Muscle of arm (tissue), 12 donors: Measurements from ENCODE around the gene DLGAP4. TPM values are rescaled to one million over a fixed set of nuclear protein-coding genes. Genes with fewer than 3 reads are reported as not detected.

Experiments
- DNase-seq: peaks from one replicate; pipeline ENCODE4 v3.0.0-alpha.2; 2013
- polyA plus RNA-seq, 12 donors: library from polyadenylated mRNA; unstranded; fragments of 120-200 nt; gene quantifications; one replicate each; pipeline ENCODE4 v1.2.1, GENCODE V29; 2013; ENCODE audit not compliant: insufficient read length in 12 of 12

DLGAP4 gene
- polyA plus RNA-seq, 12 donors: 43.9 to 79.6 (median 48.3) TPM; not detected in 1

GRCh38 chr20:36350439-36350838 is 44.3 kb downstream of the DLGAP4 start:
- DNase-seq: no peak

DNA sequence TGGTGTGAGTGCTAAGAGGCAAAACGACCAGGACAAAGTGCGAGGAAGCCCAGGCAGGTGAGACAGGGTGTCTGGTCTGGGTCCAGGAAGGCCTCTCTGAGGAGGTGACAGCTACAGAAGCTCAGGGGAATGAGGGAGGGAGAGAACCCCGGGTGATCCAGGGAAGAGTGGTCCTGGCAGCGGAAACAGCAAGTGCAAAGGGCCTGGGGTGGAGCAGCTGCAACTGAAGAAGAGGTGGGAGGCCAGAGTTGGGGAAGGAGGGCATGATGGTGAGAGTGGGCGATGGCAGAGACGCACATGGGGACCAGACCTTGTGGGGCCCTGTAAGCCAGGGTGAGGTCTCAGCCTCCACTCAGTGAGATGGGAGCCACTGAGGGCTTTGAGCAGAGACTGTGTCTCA is 45.8 kb downstream of the DLGAP4 start:
- DNase-seq: no peak

- no peak for DNase-seq
Measured at GRCh38 chr20:36352843-36353553, 46.9 kb downstream of the DLGAP4 start.

GRCh38 chr20:36353740-36354139 is 47.6 kb downstream of the DLGAP4 start:
- DNase-seq: no peak

- DNase-seq: no peak
Measured at GRCh38 chr20:36355469-36356171, 49.5 kb downstream of the DLGAP4 start.

DNA sequence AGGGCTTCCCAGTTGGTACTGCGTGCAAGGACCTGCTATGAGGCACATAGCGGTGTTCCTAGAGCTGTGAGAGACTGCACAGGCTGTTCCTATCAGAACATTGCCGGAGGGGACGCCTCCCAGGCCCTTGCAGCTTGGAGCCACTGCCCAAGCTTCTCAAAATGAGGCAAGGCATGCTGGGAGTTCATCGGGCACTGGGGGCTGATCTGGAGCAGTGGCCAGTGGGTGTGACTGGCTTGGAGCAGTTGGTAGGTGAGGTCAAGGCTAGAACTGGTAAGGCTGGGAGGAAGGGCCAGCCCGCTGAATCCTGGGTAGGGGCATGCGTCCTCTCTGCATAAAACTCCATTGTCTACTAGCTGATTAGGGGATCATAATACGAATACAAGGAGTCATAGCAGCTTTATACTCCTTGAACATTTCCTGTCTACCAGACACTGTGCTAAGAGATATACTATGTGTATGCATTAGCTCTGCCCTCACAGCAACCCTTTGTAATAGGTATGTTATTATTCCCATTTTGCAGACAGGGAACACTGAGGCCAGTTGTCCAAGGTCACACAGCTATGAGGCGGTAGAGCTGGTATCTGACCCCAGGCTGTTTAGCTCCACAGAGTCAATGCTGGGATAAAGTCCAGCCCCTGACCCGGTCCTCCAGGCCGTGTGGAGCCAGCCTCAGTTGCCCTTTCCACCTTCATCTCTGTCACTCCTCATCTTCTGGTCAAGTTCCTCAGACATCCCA is 53.7 kb downstream of the DLGAP4 start:
- DNase-seq: no peak

- DNase-seq: no peak
Measured at GRCh38 chr20:36360429-36360828, 54.3 kb downstream of the DLGAP4 start.

DNA sequence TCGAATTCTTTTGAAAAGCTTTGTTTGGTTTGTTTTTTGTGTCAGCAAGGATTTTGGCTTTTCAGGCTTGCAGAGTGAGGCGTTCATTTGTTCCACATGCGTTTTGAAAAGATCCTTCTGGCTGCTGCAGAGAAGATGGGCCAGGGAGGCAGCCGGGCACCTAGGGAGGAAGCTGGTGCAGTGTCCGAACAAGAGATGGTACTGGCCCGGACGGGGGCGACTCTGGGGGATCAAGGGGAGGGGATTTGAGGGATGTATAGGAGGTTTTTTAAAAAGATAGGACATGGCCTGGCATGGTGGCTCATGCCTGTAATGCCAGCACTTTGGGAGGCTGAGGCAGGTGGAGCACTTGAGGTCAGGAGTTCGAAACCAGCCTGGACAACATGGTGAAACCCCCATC is 55.3 kb downstream of the DLGAP4 start:
- no peak for DNase-seq

DNA sequence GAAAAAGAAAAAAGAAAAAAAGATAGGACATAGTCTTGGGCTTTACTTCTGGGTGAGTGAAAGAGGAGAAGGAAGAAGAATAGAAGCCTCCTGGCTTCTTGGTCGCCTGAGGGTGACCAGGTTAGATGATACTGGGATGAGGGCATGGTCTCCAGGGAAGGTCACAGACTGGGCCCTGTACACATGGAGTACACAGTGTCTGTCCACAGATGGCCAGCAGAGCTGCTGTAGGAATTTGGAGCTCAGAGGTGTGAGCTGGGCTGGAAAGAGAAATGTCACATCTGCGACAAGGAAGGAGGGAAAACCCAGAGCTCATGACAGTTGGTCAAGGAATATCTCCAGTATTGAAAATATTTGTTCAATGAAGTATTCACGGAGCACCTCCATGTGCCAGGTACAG is 56.1 kb downstream of the DLGAP4 start:
- DNase-seq: no peak

- DNase-seq: no peak
Measured at GRCh38 chr20:36362978-36363713, 57.0 kb downstream of the DLGAP4 start.

DNA sequence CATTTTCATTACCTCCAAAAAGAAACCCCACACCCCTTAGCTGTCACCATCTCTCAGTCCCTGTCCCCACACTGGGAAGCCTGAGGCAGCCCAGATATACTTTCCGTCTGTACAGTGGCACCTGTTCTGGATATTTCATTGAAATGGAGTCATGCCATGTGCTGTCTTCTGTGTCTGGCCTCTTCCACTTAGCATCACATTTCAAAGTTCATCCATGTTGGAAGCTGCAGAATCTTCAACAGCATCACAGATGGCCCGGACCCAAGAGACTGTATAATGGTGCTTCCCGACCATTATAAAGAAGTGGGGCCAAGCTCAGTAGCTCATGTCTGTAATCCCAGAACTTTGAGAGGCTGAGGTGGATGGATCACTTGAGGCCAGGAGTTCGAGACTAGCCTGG is 58.4 kb downstream of the DLGAP4 start:
- peak; percentile 4 for DNase-seq

DNA sequence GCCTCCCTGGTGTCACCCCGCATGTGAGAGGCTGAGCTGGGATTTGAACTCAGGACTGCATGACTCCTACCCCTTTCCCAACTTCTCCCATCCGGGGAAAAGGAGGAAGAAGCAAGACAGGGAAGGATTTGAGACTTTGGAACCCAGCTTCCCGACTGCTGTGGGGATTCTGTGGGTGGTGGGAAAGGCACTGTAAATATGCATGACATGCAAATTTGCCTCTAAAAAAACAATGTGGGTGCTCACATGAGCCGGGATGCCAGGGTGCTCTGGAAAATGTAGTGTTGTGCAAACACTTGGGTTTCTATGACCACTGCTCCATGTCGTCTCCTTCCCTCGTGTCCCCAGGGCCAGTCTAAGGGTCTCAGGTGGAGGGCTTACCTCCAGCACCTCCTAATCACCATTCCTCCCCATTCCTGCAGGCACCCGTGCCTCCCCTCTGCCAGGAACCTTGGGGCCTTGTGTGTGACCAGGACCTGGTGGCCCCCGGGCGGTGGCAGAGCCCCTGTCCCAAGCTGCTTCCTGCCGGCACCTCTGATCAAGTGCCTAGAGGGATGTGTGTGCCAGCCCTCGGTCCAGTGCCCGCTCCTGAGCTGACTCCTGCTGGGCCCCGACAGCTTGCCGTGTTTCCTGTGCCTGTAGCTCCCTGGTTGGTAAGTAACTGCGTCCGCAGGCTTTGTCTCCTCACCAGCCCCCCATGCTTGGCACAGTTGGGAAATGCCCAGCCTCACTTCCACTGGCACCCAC is 60.7 kb downstream of the DLGAP4 start:
- DNase-seq: no peak

GRCh38 chr20:36367370-36367745 is 61.2 kb downstream of the DLGAP4 start:
- DNase-seq: no peak

- no peak for DNase-seq
Measured at GRCh38 chr20:36367907-36368799, 62.0 kb downstream of the DLGAP4 start.

DNA sequence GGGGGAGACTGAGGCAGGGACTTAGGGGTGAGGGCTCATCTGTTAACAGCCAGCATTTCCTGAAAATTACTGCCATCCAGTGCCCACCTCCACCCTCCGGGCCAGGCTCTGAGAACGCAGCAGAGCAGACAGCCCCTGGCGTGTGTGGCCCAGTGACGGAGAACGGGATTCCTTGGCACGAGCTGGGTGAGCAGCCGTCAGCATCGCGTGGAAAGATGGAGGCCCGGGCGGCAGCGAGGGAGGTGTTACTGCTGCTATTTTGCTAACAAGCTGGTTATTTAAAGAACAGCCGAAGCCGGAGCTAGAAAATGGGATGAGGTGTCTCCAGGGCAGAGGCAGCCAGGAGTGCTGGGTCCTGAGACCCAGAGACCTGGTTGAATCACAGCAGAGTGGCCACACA is 62.7 kb downstream of the DLGAP4 start:
- DNase-seq: no peak

- DNase-seq: no peak
Measured at GRCh38 chr20:36369739-36370138, 63.6 kb downstream of the DLGAP4 start.

- no peak for DNase-seq
Measured at GRCh38 chr20:36370991-36371790, 65.1 kb downstream of the DLGAP4 start.

GRCh38 chr20:36372666-36373065 is 66.5 kb downstream of the DLGAP4 start:
- DNase-seq: no peak

DNA sequence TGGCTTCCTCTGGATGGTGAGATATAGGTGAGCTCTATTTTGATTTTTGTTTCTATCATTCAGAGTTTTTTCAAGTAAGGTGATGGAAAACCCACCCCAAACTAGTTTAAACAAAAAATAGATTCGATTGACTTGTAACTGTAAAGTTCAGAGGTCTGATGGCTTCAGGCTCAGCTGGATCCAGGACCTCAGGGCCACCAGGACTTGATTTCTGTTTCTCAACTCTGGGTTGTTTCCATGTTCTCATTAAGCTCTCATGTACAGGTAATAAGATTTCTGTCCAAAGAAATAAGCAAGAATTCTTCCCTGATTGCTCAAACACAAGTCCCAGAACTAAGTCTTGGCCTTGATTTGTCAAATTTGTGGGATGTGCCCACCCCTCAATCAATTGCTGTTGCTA is 67.0 kb downstream of the DLGAP4 start:
- no peak for DNase-seq

DNA sequence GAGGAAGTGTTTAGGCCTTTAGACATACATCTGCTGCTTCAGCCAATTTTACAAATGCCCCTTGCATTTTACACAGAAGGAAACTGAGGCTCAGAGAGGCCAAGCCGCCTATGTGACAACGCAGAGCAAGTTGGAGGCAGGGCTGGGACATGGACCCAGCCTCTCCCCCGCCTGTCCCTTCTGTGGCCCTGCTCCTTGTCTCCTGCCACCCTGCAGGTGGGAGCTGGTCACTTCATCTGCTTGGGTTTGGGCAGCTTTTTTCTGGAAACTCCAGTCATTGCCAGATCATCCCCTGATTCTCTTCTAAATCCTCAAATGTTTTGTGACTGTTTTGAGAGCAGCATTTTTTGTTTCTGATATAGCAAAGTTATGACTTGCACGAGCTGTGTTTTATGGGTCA is 68.9 kb downstream of the DLGAP4 start:
- no peak for DNase-seq
